HG02938 (cell line): Measurements from ENCODE around the gene CYP26B1.

Source experiments
- ATAC-seq: cut with Tn5 transposase; IDR thresholded peaks from one replicate; pipeline ENCODE4 v1.9.1; 2021; ENCODE audit warnings: mild to moderate bottlenecking, moderate library complexity; ENCODE audit not compliant: unreplicated experiment

The CYP26B1 gene, protein sequence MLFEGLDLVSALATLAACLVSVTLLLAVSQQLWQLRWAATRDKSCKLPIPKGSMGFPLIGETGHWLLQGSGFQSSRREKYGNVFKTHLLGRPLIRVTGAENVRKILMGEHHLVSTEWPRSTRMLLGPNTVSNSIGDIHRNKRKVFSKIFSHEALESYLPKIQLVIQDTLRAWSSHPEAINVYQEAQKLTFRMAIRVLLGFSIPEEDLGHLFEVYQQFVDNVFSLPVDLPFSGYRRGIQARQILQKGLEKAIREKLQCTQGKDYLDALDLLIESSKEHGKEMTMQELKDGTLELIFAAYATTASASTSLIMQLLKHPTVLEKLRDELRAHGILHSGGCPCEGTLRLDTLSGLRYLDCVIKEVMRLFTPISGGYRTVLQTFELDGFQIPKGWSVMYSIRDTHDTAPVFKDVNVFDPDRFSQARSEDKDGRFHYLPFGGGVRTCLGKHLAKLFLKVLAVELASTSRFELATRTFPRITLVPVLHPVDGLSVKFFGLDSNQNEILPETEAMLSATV

DNA sequence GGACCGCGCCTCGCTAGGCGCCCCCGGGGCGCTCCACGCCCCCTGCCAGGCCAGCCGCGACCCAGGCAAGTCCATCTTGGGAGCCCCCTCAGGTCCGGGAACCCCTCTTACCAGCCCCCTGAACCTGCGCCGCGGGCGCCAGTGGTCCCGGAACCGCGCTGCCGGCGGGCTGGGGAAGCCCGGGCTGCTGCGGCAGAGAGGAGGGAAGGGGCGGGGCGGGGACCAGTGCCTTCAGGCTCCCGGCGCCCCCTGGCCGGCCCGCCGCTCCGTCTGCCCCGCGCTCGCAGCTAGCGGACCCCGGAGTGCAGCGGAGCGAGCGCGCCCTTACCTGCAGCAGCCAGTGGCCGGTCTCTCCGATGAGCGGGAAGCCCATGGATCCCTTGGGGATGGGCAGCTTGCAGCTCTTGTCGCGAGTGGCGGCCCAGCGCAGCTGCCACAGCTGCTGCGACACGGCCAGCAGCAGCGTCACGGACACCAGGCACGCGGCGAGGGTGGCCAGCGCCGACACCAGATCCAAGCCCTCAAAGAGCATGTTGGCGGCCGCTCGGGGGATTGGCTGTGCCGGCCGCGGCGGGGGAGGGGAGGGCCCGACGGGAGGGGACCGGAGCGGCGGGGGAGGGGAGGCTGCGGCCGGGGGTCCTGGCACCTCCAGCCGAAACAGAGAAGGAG lies at the start of gene CYP26B1:
TSS of gene CYP26B1 (minus strand) at position 560 of the 669 bp plus-strand sequence. CDS start at position 532, 28 bp downstream.
- ATAC-seq: no peak

DNA sequence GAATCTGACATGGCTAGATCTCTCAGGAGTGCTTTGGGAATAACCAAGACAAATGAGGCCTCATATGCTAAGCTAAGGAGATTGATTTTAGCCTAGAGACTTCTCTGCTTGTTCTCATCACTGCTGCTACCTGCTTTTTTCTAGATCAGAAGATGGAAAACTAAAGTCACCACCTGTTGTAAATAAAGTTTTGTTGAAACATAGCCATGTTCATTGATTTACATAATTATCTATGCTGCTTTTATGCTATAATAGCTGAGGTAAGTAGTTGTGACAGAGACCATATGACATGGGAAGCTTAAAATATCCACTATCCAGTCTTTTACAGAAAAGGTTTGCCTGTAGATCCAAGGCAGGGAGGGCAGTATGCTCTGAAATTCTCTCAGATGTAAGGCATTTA lies 46.1 kb upstream of the CYP26B1 start:
- no peak for ATAC-seq

DNA sequence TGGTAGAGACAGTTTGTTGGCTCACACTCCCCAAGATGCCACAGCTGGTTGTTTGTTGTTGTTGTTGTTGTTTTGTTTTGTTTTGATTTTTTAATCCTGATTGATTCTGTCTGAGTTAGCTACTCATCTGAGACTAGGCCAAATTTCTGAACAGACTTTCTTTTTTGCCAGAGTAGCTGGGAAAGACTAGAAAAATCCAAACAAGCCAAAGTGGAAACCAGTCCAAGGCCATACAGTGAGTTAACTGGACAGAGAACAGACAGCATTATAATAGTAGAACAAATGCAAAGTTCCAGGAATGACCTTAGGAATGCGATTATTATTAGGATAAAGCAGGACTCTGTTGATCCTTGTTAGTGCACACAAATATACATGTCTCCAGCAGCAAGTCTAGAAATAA lies 43.8 kb upstream of the CYP26B1 start:
- no peak for ATAC-seq

DNA sequence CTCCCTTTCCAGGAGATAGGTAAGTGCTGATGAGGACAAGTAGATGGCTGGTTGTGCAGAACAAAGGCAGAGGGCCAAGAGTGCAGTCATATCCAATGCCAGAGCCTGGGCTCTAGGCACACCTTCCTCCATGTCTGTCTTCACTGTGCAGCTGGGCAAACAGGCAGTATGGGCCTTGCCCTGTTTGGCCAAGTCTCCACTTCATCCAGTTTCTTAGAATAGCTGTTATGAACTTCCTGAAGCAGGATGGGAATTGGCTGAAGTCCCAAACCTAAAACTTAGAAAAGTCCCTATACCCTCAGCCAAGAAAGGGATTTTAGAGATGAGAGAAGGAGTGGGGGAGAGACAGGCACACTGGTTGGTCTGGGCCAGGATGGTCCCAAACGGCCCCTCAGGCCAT lies 37.5 kb upstream of the CYP26B1 start:
- no peak for ATAC-seq

DNA sequence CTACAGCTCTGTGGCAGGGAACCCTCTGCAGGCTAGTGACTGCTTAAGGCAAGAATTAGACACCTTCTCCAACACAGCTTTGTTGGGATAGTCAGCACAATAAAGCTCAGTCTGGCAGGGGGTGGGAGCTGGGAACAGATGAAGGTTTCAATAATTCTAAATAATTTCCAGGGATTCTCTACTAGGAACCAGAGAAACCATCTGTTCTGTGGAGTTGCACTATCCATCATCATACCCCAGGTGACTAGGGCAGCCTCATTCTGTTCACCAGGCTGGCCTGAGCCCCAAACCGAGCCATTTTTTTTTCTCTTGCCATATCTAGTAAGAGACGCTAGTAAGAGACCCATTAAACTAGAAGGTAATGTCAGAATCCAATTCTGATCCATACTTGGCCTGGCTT lies 35.8 kb upstream of the CYP26B1 start:
- ATAC-seq: no peak

DNA sequence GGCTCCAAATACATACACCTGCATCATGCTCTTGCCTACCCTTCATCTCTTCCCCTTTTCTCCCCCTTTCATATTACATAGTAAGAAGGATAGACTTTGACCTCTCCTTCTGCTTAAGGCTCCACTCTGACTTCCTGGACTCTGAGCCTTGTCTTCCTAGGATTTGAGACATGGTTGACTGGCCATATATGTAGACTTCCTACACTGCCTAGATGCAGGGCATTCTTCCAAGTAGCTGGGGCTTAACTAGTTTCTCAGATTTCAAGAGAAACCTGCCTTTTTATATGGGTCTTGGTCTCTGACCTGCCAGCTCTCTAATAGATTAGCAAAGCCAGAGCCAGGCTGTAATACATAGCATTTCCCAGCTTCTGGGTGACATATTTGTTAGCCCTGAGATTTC lies 35.4 kb upstream of the CYP26B1 start:
- ATAC-seq: no peak

DNA sequence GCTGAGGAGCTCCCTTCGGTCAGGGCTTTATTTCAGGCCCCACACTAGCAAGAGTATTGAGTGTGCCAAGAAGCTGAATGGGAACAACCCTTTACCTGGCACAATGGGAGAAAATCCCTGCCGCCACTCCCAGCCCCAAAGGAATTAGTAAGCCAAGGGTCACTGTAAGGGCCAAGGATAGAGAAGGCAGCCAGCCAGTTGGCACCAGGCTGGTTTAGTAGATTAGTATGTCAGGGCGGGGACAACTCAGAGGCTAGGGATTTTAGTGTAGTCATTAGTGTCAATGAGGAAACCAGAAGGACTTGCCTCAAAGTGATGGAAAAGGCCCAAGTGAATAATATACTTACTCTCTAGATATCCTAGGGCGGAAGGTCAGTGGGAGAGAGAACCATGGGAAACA lies 34.9 kb upstream of the CYP26B1 start:
- ATAC-seq: no peak

DNA sequence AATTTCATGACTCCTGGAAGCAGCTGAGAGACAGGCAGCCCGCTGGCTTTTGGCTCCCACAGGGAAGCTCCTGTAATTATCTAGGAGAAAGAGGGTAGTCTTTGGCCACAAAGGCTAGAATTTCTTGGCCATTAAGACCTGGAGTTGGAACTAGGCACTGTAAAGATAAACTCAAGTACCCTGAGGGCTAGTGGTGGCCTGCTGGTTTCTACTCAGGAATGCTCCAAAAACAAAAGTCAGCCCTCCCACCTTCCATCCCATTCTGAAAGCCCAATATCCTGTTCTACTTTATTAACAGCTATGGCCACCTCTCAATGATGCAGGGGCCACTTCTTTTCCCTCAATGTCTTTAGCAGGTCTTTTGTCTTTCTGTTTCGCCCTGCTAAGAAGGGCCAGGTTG lies 34.0 kb upstream of the CYP26B1 start:
- ATAC-seq: no peak

DNA sequence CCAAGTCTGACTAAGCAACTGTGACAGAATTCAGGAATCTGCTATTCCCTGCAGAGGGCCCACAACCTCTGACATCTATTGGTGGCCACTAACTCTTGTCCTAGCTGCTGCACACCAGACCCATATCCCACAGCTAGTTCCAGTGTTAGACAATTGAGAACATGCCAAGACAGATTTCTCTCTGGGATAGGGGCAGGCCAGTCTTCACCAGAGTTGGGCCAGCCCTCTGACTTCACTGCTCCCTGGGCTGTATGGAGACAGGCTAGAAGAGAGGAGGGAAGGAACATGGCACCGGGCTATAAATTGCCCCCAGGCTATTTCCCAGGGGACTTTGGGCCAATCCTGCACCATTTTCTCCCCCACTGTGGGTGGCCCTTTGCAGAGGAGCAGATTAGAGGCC lies 32.7 kb upstream of the CYP26B1 start:
- ATAC-seq: no peak

DNA sequence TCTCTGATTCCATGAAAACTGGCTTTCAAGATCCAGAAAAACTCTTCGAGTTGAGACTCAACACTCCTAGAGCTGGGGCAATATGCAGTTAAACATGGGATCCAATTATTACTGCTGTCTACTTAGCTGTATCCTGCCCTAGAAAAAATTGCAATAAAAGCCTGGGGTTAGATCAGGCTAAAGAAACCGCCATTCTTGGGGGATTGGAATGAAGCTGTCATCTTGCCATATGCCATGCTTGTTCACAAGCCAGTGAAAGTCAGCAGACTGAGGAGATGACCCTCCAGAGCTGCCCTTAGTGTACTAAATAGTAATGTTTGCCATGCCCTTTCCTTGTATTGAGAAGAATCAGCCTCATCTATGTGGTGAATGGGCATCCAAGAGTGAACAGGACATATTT lies 30.9 kb upstream of the CYP26B1 start:
- no peak for ATAC-seq

DNA sequence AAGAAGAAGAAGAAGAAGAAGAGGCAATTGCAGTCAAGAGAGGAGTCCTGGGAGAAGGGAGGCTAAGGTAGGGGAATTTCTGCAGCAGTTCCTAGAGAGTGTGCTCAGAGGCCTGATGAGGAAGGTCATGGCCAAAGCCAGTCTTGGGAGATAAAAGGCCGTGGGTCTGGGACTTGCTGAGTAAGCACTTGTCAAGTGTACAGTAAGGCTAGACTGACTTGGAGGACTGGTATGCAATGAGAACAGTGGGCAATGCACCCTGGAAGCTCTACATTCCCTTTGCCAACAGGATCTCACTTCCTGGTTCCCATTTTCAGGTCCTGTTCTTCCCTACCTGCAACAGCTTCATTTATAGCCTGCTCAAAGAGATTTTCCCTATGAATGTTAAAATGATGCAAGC lies 28.6 kb upstream of the CYP26B1 start:
- ATAC-seq: no peak

DNA sequence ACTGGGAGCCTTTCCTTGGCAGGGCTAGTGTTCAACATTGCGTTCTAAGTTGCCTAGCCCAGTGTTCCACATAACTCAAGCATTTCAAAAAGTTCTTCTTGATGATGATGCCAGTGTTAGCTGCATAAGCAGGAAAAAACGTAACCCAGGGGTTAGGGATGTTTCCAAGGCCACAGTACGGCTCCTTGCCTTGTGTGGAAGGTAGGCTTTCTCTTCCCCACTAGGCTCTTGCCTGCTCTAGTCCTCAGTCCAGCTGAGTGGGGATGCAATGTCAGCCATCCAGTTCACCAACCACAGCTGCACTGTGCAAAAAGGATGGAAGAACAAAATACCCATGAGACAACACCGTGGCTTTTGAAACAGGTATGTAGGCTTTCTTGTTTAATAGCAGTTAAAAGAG lies 28.0 kb upstream of the CYP26B1 start:
- ATAC-seq: no peak

DNA sequence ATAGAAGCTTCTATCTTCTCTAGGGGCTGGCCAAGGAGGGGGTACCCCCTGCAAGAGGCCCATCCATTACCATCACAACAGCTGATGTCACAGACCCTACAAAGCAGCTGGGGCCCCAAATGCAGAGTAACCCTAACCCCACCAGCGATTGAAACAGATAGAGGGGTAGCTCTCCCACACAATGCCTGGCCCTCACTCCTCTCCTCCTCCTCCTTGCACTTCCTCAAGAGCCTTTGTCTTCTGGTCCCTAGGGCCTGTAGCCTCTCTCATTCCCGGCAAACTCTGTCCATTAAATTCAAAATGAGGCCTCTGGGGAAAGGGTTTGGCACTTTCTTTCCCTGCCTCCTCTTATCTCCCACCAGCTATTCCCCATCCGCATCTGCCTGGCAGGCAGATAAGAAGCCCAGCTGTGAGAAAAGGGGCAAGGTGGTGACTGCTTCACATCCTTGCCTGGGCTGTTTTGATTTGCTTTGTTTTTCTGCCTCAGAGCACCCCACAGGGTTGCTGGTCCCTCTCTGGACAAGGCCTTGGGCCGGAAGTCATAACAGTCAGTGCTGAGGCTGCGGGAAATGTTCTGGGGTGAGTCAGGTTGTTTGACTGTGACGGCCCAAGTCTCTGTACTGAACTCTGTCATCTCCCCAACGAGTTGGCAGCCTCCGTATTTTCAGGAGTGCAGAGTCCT lies 26.1 kb upstream of the CYP26B1 start:
- ATAC-seq: no peak

DNA sequence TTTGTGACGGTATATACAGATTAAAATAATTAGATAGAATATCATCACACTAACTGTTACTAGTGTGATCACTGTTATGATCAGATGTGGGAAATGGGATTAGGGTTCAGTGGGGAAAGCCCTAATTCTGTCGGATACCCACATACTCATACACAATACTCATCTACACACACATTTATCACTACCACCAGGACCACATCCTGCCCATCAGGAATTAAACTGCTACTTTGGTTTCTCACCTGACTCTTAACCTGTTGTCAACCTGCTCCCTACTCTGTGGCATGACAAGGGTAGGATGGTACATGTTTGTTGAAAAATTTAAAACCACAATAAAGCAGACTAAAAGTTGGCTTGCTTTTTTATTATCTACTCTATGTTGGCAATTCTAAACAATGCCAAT lies 24.8 kb upstream of the CYP26B1 start:
- ATAC-seq: no peak

DNA sequence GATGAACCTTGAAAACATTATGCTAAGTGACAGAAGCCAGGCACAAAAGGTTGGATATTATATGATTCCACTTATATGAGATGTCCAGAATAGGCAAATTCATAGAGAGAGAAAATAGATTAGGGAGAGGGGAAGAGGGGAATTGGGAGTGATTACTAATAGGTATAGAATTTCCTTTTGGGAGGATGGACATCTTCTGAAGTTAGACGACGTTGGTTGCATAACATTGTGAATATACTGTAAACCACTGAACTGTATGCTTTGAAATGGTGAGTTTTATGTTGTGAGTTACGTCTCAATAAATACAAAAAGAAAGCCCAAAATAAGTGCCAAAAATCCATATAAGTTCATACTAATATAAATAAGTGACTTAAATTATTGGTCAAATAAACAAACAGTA lies 18.6 kb upstream of the CYP26B1 start:
- ATAC-seq: no peak

DNA sequence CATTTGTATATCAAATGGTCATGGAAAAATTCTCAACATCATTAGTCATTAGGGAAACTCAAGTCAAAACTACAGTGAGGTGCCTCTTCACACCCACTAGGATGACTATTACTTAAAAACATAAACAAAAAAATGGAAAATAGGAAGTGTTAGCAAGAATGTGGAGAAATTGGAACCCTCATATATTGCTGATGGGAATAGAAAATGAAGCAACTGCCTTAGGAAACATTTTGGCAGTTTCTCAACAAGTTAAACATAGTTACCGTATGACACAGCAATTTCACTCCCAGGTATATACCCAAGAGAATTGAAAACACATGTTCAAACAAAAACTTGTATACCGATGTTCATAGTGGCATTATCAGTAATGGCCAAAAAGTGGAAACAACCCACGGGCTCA lies 18.1 kb upstream of the CYP26B1 start:
- no peak for ATAC-seq

DNA sequence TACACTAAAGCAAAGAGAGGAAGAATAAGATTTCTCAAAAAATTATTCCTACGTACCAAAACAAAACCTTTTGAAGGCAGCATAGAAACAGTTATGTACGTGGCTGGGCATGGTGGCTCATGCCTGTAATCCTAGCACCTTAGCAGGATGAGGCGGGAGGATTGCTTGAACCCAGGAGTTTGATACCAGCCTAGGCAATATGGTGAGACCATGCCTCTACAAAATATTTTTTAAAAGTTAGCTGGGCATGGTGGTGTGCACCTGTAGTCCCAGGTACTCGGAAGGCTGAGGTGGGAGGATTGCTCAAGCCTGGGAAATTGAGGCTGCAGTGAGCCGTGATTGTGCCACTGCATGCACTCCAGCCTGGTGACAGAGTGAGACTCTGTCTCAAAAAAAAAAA lies 14.9 kb upstream of the CYP26B1 start:
- ATAC-seq: no peak

DNA sequence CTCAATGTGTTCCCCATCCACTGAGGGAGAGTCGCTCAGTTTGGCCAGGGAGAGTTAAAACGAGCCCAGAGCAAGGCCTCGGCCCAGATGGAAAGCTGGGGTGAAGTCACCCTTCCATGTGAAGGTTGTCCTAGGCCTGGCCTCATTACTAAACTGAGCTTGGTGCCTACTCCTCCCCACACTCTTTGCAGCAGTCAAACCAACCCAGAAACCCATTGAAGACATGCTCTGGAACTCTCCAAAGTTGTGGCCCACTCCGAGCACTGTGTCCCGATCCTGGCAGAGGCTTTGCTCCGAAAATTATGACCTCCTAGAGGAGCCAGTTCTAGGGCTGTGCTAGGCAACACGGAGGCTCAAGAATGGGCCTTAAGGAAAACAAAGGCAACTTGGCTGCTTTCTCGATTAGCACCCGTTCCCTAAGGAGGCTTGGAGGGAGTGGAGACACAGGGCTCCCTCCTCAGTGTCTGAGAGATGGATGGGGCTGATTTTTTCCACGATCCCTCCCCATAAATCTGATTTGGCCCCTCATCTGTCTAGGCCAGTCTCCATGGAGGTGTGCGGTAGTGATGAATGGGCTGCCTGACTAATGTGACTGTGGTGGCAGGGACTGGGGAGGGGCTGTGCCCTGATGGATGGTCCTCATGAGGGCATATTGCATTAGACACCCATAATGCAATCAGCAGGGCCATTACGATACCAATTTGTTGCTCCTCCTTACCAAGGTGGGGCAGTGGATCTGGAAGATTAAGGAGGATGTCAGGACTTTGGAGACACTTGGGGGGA lies 11.7 kb upstream of the CYP26B1 start:
- no peak for ATAC-seq

DNA sequence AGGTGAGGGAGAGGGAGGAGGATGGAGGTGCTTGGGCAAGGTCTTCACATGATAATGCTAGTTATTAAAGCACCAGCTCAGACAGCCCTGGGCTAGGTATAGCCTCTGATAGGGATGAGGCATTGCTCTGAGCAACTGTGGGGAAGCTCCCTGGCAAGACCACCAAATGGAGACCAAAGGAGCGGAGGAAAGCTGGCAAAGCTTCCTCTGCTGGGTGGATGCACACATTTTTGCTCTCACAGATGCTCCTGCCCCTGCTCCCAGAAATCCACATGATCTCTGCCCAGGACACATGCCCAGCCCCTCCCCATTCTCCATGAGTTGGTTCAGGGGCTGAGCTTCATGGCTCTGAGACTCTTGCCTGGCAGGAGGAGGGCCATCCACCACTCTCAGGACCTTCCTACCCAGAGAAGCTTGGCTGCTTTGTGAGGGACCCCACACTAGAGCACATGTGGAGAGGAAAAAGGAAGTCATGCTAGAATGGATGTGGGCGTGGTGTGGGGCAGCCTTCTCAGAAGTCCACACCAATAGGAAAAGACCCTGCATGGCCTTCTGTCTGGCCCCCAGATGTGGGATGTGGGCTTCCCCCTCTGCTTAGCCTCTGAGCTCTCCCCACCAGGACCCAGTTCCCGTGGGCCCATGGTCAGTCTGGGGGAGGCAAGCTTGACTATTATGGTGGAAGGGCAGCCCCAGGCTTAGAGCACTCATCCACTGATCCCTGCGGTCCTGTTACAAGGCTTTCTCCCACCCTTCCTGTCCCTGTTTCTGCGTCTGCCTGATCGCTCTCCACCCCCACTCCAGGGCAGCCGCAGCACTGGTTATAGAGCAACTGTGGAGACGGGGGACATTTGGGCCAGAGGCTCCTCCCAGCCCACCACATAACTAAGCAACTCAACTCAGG lies 10.5 kb upstream of the CYP26B1 start:
- ATAC-seq: no peak

DNA sequence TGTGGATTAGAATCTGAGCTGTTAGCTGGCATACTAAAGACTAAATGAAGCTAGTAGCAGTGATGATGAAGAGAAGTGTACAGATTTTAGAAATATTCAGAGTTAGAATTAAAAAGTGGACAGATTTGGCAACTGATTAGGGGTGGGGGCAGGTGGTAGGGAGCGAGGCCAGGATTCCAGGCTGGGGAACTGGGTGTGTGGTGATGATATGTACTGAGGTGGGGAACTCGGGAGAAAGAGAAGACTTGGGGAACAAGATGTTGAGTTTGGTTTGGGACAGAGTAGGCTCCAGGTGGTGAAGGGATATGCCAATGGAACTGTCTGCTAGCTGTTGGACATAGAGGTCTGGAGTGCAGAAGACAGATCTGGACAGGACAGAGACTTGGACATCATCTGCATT lies 9.2 kb upstream of the CYP26B1 start:
- no peak for ATAC-seq
